Lower leg skin (tissue), 4 donors: ENCODE results near the gene PF4V1. TPM values are rescaled to one million over a fixed set of nuclear protein-coding genes. Genes with fewer than 3 reads are reported as not detected.

ENCODE experiments used
- DNase-seq, 2 donors: peaks; one replicate each; pipeline ENCODE4 v3.0.0-alpha.2; 2019; ENCODE audit warnings: low spot score in 2 of 2
- H3K4me3 ChIP-seq: fragments of 200-600 bp; sonication (generic); 2 replicates; pipeline ENCODE4 v1.5.1; 2017; ENCODE audit warnings: mild to moderate bottlenecking, low read depth; ENCODE audit not compliant: poor library complexity, severe bottlenecking
- POLR2A ChIP-seq, 2 donors: fragments of 450-650 bp; IDR thresholded peaks; one replicate each; pipeline ENCODE4 v1.6.1; 2016 to 2017; ENCODE audit warnings: antibody characterized with exemption in 2 of 2, mild to moderate bottlenecking in 1 of 2, moderate library complexity in 1 of 2
- WGBS, 2 donors: methylation state at CpG; one replicate each; pipeline ENCODE4 v1.1.5; 2018; 5-methylcytosine and 5-hydroxymethylcytosine counted together
- intact Hi-C: fragments of 100-400 bp; cut with DNase I; formaldehyde crosslinking; loops from one replicate; pipeline ENCODE4 v1.15.0; 2023; ENCODE audit warnings: low total_unique reads
- total RNA-seq, 4 donors: library from RNA; depleted of rRNA; stranded (reverse); fragments of >200 nt; gene quantifications; one replicate each; pipeline ENCODE4 v1.1.0, GENCODE V29; 2016
- TF ChIP-seq, protein P1 (sequence below), 3 donors: fragments of 450-650 bp; IDR thresholded peaks; one replicate each; pipeline ENCODE4 v1.5.1; 2016; ENCODE audit warnings: antibody characterized with exemption in 3 of 3, mild to moderate bottlenecking in 3 of 3, moderate library complexity in 2 of 3

PF4V1 gene
- total RNA-seq, 4 donors from 2014 or later = not detected

GRCh38 chr4:73868206-73869129 lies 15.4 kb downstream of the PF4V1 start:
- intact Hi-C loops = no loop called here
- DNase-seq = no peak
- TF ChIP-seq, protein P1, sequence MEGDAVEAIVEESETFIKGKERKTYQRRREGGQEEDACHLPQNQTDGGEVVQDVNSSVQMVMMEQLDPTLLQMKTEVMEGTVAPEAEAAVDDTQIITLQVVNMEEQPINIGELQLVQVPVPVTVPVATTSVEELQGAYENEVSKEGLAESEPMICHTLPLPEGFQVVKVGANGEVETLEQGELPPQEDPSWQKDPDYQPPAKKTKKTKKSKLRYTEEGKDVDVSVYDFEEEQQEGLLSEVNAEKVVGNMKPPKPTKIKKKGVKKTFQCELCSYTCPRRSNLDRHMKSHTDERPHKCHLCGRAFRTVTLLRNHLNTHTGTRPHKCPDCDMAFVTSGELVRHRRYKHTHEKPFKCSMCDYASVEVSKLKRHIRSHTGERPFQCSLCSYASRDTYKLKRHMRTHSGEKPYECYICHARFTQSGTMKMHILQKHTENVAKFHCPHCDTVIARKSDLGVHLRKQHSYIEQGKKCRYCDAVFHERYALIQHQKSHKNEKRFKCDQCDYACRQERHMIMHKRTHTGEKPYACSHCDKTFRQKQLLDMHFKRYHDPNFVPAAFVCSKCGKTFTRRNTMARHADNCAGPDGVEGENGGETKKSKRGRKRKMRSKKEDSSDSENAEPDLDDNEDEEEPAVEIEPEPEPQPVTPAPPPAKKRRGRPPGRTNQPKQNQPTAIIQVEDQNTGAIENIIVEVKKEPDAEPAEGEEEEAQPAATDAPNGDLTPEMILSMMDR (IDR thresholded peaks at IDR 0.05) = no peak
- TF ChIP-seq POLR2A (IDR thresholded peaks at IDR 0.05) = no peak
- 29 to 34% methylated on average over 16 of the region's 16 CpGs for WGBS, 2 donors
- peak overlapping the region; percentile 26 for H3K4me3 ChIP-seq

DNA sequence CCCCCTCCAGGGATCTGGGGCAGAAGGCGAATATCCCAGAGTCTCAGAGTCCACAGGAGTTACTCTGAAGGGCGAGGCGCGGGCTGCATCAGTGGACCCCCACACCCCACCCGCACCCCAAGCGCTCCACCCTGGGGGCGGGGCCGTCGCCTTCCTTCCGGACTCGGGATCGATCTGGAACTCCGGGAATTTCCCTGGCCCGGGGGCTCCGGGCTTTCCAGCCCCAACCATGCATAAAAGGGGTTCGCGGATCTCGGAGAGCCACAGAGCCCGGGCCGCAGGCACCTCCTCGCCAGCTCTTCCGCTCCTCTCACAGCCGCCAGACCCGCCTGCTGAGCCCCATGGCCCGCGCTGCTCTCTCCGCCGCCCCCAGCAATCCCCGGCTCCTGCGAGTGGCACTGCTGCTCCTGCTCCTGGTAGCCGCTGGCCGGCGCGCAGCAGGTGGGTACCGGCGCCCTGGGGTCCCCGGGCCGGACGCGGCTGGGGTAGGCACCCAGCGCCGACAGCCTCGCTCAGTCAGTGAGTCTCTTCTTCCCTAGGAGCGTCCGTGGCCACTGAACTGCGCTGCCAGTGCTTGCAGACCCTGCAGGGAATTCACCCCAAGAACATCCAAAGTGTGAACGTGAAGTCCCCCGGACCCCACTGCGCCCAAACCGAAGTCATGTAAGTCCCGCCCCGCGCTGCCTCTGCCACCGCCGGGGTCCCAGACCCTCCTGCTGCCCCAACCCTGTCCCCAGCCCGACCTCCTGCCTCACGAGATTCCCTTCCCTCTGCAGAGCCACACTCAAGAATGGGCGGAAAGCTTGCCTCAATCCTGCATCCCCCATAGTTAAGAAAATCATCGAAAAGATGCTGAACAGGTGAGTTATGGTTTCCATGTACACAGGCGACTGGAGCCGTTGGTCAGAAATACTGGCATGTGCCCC lies 16.3 kb downstream of the PF4V1 start, which contains the start of gene CXCL1:
TSS of gene CXCL1 (plus strand) at position 264 of the 926 bp plus-strand sequence. CDS start at position 342, 78 bp downstream.
- no peak for DNase-seq
- TF ChIP-seq, protein P1 (IDR thresholded peaks at IDR 0.05) = no peak
- no peak for TF ChIP-seq POLR2A (IDR thresholded peaks at IDR 0.05)
- intact Hi-C loops = no loop called here
- 9 to 13% methylated on average over 35 to 43 of the region's 61 CpGs for WGBS, 2 donors
- peak within 1 kb of the TSS; percentile 26 for H3K4me3 ChIP-seq

DNA sequence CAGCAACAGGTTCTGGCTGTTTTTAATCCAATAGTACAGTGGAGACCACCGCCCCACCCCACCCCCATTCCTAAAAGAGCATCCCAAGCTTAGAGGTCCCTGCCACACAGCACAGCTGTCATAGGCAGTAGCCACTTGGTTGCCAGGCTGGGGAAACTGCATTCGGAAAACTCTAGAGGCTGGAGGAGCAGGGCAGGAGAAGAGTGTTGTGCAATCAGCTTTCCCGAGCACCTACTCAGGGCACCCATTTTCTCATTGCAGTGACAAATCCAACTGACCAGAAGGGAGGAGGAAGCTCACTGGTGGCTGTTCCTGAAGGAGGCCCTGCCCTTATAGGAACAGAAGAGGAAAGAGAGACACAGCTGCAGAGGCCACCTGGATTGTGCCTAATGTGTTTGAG lies 17.2 kb downstream of the PF4V1 start:
- 81 to 84% methylated on average over 3 of the region's 3 CpGs for WGBS, 2 donors
- TF ChIP-seq POLR2A (IDR thresholded peaks at IDR 0.05) = no peak
- TF ChIP-seq, protein P1 (IDR thresholded peaks at IDR 0.05) = no peak
- DNase-seq = no peak
- H3K4me3 ChIP-seq = no peak overlapping the region
- intact Hi-C loops = no loop called here

DNA sequence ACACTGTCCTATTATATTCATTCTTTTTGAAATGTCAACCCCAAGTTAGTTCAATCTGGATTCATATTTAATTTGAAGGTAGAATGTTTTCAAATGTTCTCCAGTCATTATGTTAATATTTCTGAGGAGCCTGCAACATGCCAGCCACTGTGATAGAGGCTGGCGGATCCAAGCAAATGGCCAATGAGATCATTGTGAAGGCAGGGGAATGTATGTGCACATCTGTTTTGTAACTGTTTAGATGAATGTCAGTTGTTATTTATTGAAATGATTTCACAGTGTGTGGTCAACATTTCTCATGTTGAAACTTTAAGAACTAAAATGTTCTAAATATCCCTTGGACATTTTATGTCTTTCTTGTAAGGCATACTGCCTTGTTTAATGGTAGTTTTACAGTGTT lies 17.7 kb downstream of the PF4V1 start:
- TF ChIP-seq POLR2A (IDR thresholded peaks at IDR 0.05) = no peak
- TF ChIP-seq, protein P1 (IDR thresholded peaks at IDR 0.05) = no peak
- intact Hi-C loops = no loop called here
- H3K4me3 ChIP-seq = no peak overlapping the region
- no peak for DNase-seq
- 88 to 93% methylated on average over 1 of the region's 1 CpG for WGBS, 2 donors

GRCh38 chr4:73871511-73872310 lies 18.6 kb downstream of the PF4V1 start:
- DNase-seq = no peak
- 91% methylated on average over 6 of the region's 6 CpGs for WGBS, 2 donors
- no peak overlapping the region for H3K4me3 ChIP-seq
- intact Hi-C loops = no loop called here
- TF ChIP-seq, protein P1 (IDR thresholded peaks at IDR 0.05) = no peak
- no peak for TF ChIP-seq POLR2A (IDR thresholded peaks at IDR 0.05)
